ENCODE data around the gene AGPAT2.

DNA sequence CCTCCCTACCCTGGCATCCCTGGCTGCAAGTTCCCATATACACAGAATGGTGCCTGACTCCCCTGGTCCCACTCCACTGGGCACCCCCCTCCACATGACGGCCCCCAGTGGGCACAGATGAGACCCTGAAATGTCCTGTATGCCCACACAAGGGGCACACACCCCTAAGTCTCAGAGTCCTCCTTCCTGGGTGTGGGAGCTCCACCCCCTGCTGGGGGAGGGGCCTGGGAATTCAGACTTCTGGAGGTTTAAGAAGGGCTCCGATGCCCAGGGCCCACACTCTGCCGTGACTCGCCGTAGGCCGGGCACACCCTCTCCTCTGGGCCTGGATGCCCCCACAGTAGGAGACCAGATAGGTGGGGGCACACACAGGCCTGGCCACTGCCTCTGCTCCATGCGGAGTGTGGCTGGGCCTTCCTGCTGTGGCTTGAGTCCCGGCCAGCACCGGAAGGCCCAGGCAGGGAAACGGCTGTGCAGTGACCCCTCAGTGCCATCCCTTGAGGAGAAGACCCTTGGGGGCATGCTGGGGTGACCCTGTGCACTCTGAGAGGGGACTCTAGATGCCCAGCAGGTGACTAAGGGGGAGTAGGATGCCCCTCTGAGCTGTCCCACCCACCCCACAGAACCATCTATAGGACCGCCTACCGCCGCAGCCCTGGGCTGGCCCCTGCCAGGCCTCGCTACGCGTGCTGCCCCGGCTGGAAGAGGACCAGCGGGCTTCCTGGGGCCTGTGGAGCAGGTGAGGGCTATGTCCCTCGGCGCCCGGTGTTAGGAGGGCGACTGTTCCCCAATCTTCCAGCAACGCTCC lies 18.1 kb downstream of the AGPAT2 start:
- TF ChIP-seq, protein P1, sequence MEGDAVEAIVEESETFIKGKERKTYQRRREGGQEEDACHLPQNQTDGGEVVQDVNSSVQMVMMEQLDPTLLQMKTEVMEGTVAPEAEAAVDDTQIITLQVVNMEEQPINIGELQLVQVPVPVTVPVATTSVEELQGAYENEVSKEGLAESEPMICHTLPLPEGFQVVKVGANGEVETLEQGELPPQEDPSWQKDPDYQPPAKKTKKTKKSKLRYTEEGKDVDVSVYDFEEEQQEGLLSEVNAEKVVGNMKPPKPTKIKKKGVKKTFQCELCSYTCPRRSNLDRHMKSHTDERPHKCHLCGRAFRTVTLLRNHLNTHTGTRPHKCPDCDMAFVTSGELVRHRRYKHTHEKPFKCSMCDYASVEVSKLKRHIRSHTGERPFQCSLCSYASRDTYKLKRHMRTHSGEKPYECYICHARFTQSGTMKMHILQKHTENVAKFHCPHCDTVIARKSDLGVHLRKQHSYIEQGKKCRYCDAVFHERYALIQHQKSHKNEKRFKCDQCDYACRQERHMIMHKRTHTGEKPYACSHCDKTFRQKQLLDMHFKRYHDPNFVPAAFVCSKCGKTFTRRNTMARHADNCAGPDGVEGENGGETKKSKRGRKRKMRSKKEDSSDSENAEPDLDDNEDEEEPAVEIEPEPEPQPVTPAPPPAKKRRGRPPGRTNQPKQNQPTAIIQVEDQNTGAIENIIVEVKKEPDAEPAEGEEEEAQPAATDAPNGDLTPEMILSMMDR (IDR thresholded peaks at IDR 0.05; ENCODE audit: low read depth, low read length, poor library complexity, severe bottlenecking), result no peak
- no peak for TF ChIP-seq EZH2phosphoT487 (IDR thresholded peaks at IDR 0.05; ENCODE audit: borderline replicate concordance, low read length)
